Uterus (tissue), 4 donors: ENCODE results near the gene MAVS. TPM values are rescaled to one million over a fixed set of nuclear protein-coding genes. Genes with fewer than 3 reads are reported as not detected.

Source experiments
- DNase-seq, 2 donors: peaks; one replicate each; pipeline ENCODE4 v3.0.0-alpha.2; 2019 to 2020
- H3K27ac ChIP-seq, 2 donors: fragments of 200-600 bp; sonication (generic); 1 replicate in 1 of 2; 2 replicates in 1 of 2; pipeline ENCODE4 v1.5.1; 2016 to 2018
- H3K27me3 ChIP-seq, 2 donors: fragments of 200-600 bp; sonication (generic); one replicate each; pipeline ENCODE4 v1.5.1; 2018 to 2019; ENCODE audit warnings: control low read depth in 1 of 2
- H3K36me3 ChIP-seq, 2 donors: fragments of 200-600 bp; sonication (generic); one replicate each; pipeline ENCODE4 v1.5.1; 2019; ENCODE audit warnings: control low read depth in 1 of 2
- H3K4me1 ChIP-seq, 2 donors: fragments of 200-600 bp; sonication (generic); one replicate each; pipeline ENCODE4 v1.5.1; 2018 to 2019; ENCODE audit warnings: control low read depth in 1 of 2
- H3K4me3 ChIP-seq, 2 donors: fragments of 200-600 bp; sonication (generic); 1 replicate in 1 of 2; 2 replicates in 1 of 2; pipeline ENCODE4 v1.5.1; 2018 to 2019; ENCODE audit warnings: mild to moderate bottlenecking in 1 of 2
- H3K9me3 ChIP-seq, 2 donors: fragments of 200-600 bp; sonication (generic); one replicate each; pipeline ENCODE4 v1.5.1; 2019; ENCODE audit warnings: control low read depth in 1 of 2
- CTCF ChIP-seq, 4 experiments: fragments of 200-600 bp in 2 of 4; fragments of 450-650 bp in 2 of 4; sonication (generic) in 2 of 4; IDR thresholded peaks; one replicate each; pipeline ENCODE4 v1.5.1; 2016 to 2019; ENCODE audit warnings: antibody characterized with exemption in 4 of 4, mild to moderate bottlenecking in 2 of 4, moderate library complexity in 1 of 4
- POLR2A ChIP-seq, 2 donors: fragments of 450-650 bp; IDR thresholded peaks; one replicate each; pipeline ENCODE4 v1.6.1; 2016; ENCODE audit warnings: antibody characterized with exemption in 2 of 2, mild to moderate bottlenecking in 1 of 2, moderate library complexity in 1 of 2
- intact Hi-C: fragments of 100-400 bp; cut with DNase I; formaldehyde crosslinking; loops from one replicate; pipeline ENCODE4 v1.15.1; 2023; ENCODE audit warnings: low total_unique reads
- total RNA-seq, 4 donors: library from RNA; depleted of rRNA in 3 of 4; stranded (reverse); fragments of >200 nt in 3 of 4; gene quantifications; one replicate each; pipeline versions ENCODE4 v1.1.0 to v1.2.4, GENCODE V29; 2014 to 2023
- donor health status: DM: yes; HTN: yes; CAD: no.

MAVS gene
- total RNA-seq, 4 donors from 2014 or later: 7.4 to 43.2 (median 13.7) TPM

DNA sequence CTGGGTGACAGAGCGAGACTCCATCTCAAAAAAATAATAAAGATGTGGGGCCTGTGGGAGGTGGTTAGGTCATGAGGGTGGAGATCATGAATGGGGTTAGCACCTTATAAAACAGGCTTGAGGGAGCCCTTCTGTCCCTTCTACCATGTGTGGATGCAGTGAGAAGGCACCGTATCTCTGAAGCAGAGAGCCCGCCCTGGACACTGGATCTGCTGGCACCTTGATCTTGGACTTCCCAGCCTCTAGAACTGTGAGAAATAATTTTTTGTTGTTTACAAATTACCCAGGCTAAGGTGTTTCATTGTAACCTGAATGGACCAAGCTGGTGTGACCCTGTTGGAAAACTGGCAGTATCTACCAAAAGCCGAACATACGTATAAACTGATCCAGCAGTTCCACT, 26.9 kb downstream of the MAVS start:
- no peaks in the 10 kb centered on the region for H3K4me1 ChIP-seq
- no peaks in the 10 kb centered on the region for H3K9me3 ChIP-seq
- TF ChIP-seq POLR2A (IDR thresholded peaks at IDR 0.05): no peak
- no peak for TF ChIP-seq CTCF (IDR thresholded peaks at IDR 0.05)
- H3K36me3 ChIP-seq: no peaks in the 10 kb centered on the region
- no peaks in the 10 kb centered on the region for H3K27me3 ChIP-seq
- no peak for DNase-seq
- intact Hi-C loops: no loop called here
- no peak overlapping the region for H3K27ac ChIP-seq
- no peak overlapping the region for H3K4me3 ChIP-seq

GRCh38 chr20:3874194-3874844, 27.7 kb downstream of the MAVS start:
- Histone ChIP-seq H3K9me3 (no peaks in the 10 kb centered on the region), H3K36me3 (no peaks in the 10 kb centered on the region), H3K27ac (no peak overlapping the region), H3K27me3 (no peaks in the 10 kb centered on the region), H3K4me3 (no peak overlapping the region), H3K4me1 (no peaks in the 10 kb centered on the region)
- DNase-seq: no peak
- intact Hi-C loops: no loop called here
- TF ChIP-seq POLR2A (IDR thresholded peaks at IDR 0.05) (no peak), CTCF (IDR thresholded peaks at IDR 0.05) (no peak)

- intact Hi-C loops: no loop called here
- H3K4me3 ChIP-seq: no peak overlapping the region
- no peak for TF ChIP-seq POLR2A (IDR thresholded peaks at IDR 0.05)
- no peak for TF ChIP-seq CTCF (IDR thresholded peaks at IDR 0.05)
- no peak overlapping the region for H3K27ac ChIP-seq
- H3K9me3 ChIP-seq: no peaks in the 10 kb centered on the region
- no peaks in the 10 kb centered on the region for H3K27me3 ChIP-seq
- DNase-seq: no peak
- no peaks in the 10 kb centered on the region for H3K36me3 ChIP-seq
- H3K4me1 ChIP-seq: no peaks in the 10 kb centered on the region
Observed at GRCh38 chr20:3875378-3875974, 28.8 kb downstream of the MAVS start.

DNA sequence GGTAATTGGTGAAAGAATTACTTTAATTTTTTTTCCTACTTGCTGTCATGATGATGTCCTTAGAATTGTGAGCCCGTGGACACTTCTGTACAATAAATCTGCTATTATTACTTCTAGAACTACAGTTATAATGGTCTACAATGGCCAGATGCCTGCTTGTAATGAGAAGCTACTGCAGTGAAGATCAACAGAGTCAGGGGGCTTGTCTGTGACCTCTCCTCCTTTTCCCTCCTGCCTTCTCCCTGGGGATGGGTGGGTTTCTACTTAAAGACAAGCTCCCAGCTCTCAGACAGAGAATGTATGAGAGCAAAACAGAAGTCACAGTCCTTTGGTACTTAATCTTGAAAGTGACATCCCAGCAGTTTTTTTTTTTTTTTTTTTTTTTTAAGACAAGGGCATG, 29.4 kb downstream of the MAVS start:
- Histone ChIP-seq H3K4me1 (no peaks in the 10 kb centered on the region), H3K27me3 (no peaks in the 10 kb centered on the region)

More for the DNA sequence above, 29.4 kb downstream of the MAVS start:
- DNase-seq: no peak
- H3K4me3 ChIP-seq: no peak overlapping the region
- no peaks in the 10 kb centered on the region for H3K9me3 ChIP-seq
- H3K27ac ChIP-seq: no peak overlapping the region
- intact Hi-C loops: no loop called here
- no peaks in the 10 kb centered on the region for H3K36me3 ChIP-seq
- TF ChIP-seq CTCF (IDR thresholded peaks at IDR 0.05): no peak
